ENCODE data around the gene PCBP3. TPM values are rescaled to one million over a fixed set of nuclear protein-coding genes. Genes with fewer than 3 reads are reported as not detected.

The PCBP3 gene
- total RNA-seq, 1 donor from 2014 or later, result 4.6 TPM

DNA sequence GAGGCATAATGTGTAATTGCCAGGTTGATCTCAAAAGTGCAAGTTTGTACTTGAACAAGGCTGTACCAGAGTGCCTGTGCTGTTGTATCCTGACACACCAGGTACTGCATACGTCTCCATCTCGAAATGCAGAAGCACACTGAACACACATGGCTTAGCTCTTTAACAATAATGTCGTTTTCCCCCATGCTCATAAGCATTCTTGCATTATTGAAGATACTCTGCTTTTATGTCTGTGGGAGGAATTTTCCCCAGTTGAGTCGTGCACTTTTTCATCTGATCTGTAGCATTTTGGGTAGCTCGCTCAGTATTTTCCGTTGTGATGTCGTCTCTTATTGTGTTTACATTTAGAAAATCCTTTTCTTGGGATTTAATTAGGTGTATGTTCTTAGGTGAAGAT, 98.7 kb downstream of the PCBP3 start:
- no peak overlapping the region for H2AFZ ChIP-seq (replicated peaks)
- H4K20me1 ChIP-seq (ENCODE audit: low read depth), result no peaks in the 10 kb centered on the region
- DNase-seq (ENCODE audit: low spot score), result no peak
- H3K9me3 ChIP-seq (ENCODE audit: low read depth), result no peaks in the 10 kb centered on the region
- Mint-ChIP-seq H3K27me3 (ENCODE audit: insufficient read depth, low read depth) (no peaks in the 10 kb centered on the region), H3K4me3 (no peak overlapping the region), H3K36me3 (peaks cover 6% of the 10 kb centered on the region), H3K27ac (no peak overlapping the region), H3K4me1 (peaks cover 3% of the 10 kb centered on the region), H3K9me3 (peaks cover 7% of the 10 kb centered on the region)
- H3K27me3 ChIP-seq, result no peaks in the 10 kb centered on the region
- TF ChIP-seq EZH2 (IDR thresholded peaks at IDR 0.05), result no peak
- TF ChIP-seq EZH2phosphoT487 (IDR thresholded peaks at IDR 0.05), result no peak
- TF ChIP-seq, protein P1, sequence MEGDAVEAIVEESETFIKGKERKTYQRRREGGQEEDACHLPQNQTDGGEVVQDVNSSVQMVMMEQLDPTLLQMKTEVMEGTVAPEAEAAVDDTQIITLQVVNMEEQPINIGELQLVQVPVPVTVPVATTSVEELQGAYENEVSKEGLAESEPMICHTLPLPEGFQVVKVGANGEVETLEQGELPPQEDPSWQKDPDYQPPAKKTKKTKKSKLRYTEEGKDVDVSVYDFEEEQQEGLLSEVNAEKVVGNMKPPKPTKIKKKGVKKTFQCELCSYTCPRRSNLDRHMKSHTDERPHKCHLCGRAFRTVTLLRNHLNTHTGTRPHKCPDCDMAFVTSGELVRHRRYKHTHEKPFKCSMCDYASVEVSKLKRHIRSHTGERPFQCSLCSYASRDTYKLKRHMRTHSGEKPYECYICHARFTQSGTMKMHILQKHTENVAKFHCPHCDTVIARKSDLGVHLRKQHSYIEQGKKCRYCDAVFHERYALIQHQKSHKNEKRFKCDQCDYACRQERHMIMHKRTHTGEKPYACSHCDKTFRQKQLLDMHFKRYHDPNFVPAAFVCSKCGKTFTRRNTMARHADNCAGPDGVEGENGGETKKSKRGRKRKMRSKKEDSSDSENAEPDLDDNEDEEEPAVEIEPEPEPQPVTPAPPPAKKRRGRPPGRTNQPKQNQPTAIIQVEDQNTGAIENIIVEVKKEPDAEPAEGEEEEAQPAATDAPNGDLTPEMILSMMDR (IDR thresholded peaks at IDR 0.05), result no peak
- H3F3A ChIP-seq (ENCODE audit: low read depth), result peaks cover 3% of the 10 kb centered on the region
- no peak overlapping the region for H3K9ac ChIP-seq
- H3K4me2 ChIP-seq, result no peak overlapping the region
- no peaks in the 10 kb centered on the region for H3K79me2 ChIP-seq (ENCODE audit: low read depth)
- H3K4me1 ChIP-seq, result no peaks in the 10 kb centered on the region
- H3K36me3 ChIP-seq, result no peaks in the 10 kb centered on the region
- H3K4me3 ChIP-seq, result no peak overlapping the region
- H3K27ac ChIP-seq, result no peak overlapping the region

DNA sequence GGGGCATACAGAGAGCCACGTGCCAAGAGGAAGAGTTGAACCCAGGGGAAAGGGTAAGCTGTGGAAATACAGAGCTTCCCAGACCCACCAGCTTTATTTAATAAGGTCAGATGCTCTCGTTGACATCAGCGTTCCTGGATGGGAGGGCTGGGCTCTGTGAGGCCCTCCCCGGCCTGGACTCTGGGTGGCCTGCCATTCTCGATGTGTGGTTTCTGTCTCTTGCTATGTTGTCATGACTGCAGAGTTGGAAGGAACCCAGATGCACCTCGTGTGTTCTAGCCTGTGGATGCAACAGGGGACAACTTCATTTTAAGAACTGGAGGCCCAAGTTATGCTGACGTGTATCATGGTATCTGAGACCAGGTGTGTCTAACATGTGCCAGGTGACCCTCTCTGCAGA, 101.7 kb downstream of the PCBP3 start:
- Histone ChIP-seq H3K9ac (no peak overlapping the region), H3K4me3 (no peak overlapping the region), H3K27me3 (no peaks in the 10 kb centered on the region), H4K20me1 (ENCODE audit: low read depth) (no peaks in the 10 kb centered on the region), H3K9me3 (ENCODE audit: low read depth) (no peaks in the 10 kb centered on the region), H3K4me2 (no peak overlapping the region), H3K27ac (no peak overlapping the region), H2AFZ (replicated peaks) (no peak overlapping the region), H3K4me1 (no peaks in the 10 kb centered on the region), H3F3A (ENCODE audit: low read depth) (no peaks in the 10 kb centered on the region), H3K36me3 (no peaks in the 10 kb centered on the region), H3K79me2 (ENCODE audit: low read depth) (no peaks in the 10 kb centered on the region)
- TF ChIP-seq, protein P1 (IDR thresholded peaks at IDR 0.05), result no peak
- TF ChIP-seq EZH2phosphoT487 (IDR thresholded peaks at IDR 0.05) (no peak), EZH2 (IDR thresholded peaks at IDR 0.05) (no peak)
- Mint-ChIP-seq H3K27ac (peak overlapping the region; percentile 76), H3K27me3 (ENCODE audit: insufficient read depth, low read depth) (peaks cover 9% of the 10 kb centered on the region), H3K4me3 (no peak overlapping the region), H3K9me3 (peaks cover 7% of the 10 kb centered on the region), H3K36me3 (peaks cover 6% of the 10 kb centered on the region), H3K4me1 (peaks cover 10% of the 10 kb centered on the region)
- DNase-seq (ENCODE audit: low spot score), result no peak

DNA sequence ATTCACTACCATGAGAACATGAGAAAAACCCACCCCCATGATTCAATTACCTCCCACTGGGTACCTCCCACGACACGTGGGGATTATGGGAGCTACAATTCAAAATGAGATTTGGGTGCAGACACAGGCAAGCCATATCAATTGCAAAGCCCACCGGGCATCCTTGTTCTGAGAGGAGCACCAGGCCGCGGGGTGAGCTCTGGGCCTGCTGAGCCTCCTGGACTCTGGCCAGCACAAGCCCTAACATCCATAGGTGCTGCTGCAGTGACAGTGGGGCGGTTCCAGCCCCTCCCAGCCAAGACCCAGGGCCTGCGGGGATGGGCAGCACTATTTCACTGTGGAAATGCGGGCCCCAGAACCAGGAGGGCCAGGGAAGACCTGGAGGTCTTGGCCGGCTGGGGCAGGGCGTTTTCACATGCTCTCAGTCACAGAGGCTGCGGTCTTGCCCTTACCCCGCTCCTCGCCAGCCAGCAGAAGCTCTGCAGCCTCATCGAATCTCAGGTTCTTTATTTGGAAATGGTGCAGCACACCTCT, 103.8 kb downstream of the PCBP3 start:
- Histone ChIP-seq H3F3A (ENCODE audit: low read depth) (no peaks in the 10 kb centered on the region), H2AFZ (replicated peaks) (no peak overlapping the region), H3K79me2 (ENCODE audit: low read depth) (no peaks in the 10 kb centered on the region), H3K4me1 (no peaks in the 10 kb centered on the region), H3K27ac (no peak overlapping the region), H4K20me1 (ENCODE audit: low read depth) (no peaks in the 10 kb centered on the region), H3K36me3 (no peaks in the 10 kb centered on the region), H3K9ac (no peak overlapping the region), H3K27me3 (no peaks in the 10 kb centered on the region), H3K9me3 (ENCODE audit: low read depth) (no peaks in the 10 kb centered on the region), H3K4me2 (no peak overlapping the region), H3K4me3 (no peak overlapping the region)
- Mint-ChIP-seq H3K4me3 (no peak overlapping the region), H3K4me1 (peaks cover 10% of the 10 kb centered on the region), H3K27me3 (ENCODE audit: insufficient read depth, low read depth) (peaks cover 14% of the 10 kb centered on the region), H3K9me3 (peaks cover 7% of the 10 kb centered on the region), H3K27ac (no peak overlapping the region), H3K36me3 (peaks cover 6% of the 10 kb centered on the region)
- no peak for TF ChIP-seq EZH2phosphoT487 (IDR thresholded peaks at IDR 0.05)
- TF ChIP-seq, protein P1 (IDR thresholded peaks at IDR 0.05), result no peak
- TF ChIP-seq EZH2 (IDR thresholded peaks at IDR 0.05), result no peak
- no peak for DNase-seq (ENCODE audit: low spot score)
